B cell (primary cell): ENCODE results near the gene RBM34.

Source experiments
- CTCF ChIP-seq: fragments of 200-600 bp; IDR thresholded peaks from one replicate; pipeline ENCODE4 v1.8.0; 2022; ENCODE audit warnings: antibody characterized with exemption, mild to moderate bottlenecking
- EZH2 ChIP-seq: IDR thresholded peaks from 2 replicates; pipeline ENCODE4 v1.6.1; 2012; ENCODE audit warnings: borderline replicate concordance, low read depth, mild to moderate bottlenecking, moderate library complexity, low read length; ENCODE audit not compliant: insufficient read depth, poor library complexity, severe bottlenecking

- no peak for TF ChIP-seq CTCF
- no peak for TF ChIP-seq EZH2
These were observed 4.3 kb downstream of the RBM34 start for GRCh38 chr1:235156740-235157139.
